ENCODE measurements around the gene ECI2.

ECI2 gene

GRCh38 chr6:4159491-4159890 lies 24.1 kb upstream of the ECI2 start:
- no peak overlapping the region for H3K4me3 ChIP-seq (ENCODE audit: low read depth, low read length)
- ChIA-PET POLR2A (no interaction called here), CTCF (interaction anchor here (0.6 to 1.2 kb wide), 3 partner anchors 33 to 254 kb away, joined by 4 read pairs; no protein-coding TSS in a partner anchor)
- TF ChIP-seq ZNF2 (tag by site-specific recombination; IDR thresholded peaks at IDR 0.05): no peak
- no peak for TF ChIP-seq TSHZ1 (tag by site-specific recombination; IDR thresholded peaks at IDR 0.05; ENCODE audit: borderline replicate concordance)
- TF ChIP-seq IKZF3 (tag by site-specific recombination; IDR thresholded peaks at IDR 0.05): no peak
- TF ChIP-seq ZNF266 (tag by site-specific recombination; IDR thresholded peaks at IDR 0.05; ENCODE audit: low read depth): no peak
- no peak for TF ChIP-seq ZNF24 (tag by site-specific recombination; IDR thresholded peaks at IDR 0.05)
- no peak for TF ChIP-seq ZNF776 (tag by site-specific recombination; IDR thresholded peaks at IDR 0.05; ENCODE audit: borderline replicate concordance)
- TF ChIP-seq ZNF514 (tag by site-specific recombination; IDR thresholded peaks at IDR 0.05): no peak
- TF ChIP-seq ZNF335 (tag by site-specific recombination; conservative IDR thresholded peaks at IDR 0.05): no peak
- no peak for TF ChIP-seq ATF2 (tag by site-specific recombination; IDR thresholded peaks at IDR 0.05; ENCODE audit: low read depth)
- no peak for TF ChIP-seq ZNF146 (tag by site-specific recombination; IDR thresholded peaks at IDR 0.05)
- no peak for TF ChIP-seq REST (tag by site-specific recombination; IDR thresholded peaks at IDR 0.05)
- no peak overlapping the region for H3K27ac ChIP-seq (ENCODE audit: extremely low read depth, low read depth, low read length)
- H3K36me3 ChIP-seq (ENCODE audit: control insufficient read depth in 2 of 2, insufficient read depth in 1 of 2, low read length in 2 of 2): no peaks in the 10 kb centered on the region
- H3K4me1 ChIP-seq (ENCODE audit: control insufficient read depth, insufficient read depth, low read length): no peaks in the 10 kb centered on the region
- H3K9me3 ChIP-seq (ENCODE audit: control insufficient read depth, insufficient read depth, low read depth, low read length): no peaks in the 10 kb centered on the region

GRCh38 chr6:4157506-4157905 lies 22.1 kb upstream of the ECI2 start:
- H3K4me1 ChIP-seq (ENCODE audit: control insufficient read depth, insufficient read depth, low read length): no peaks in the 10 kb centered on the region
- no peaks in the 10 kb centered on the region for H3K36me3 ChIP-seq (ENCODE audit: control insufficient read depth in 2 of 2, insufficient read depth in 1 of 2, low read length in 2 of 2)
- CTCF ChIA-PET: interaction anchor here (0.6 to 7.4 kb wide), 2 partner anchors 14 to 102 kb away, joined by 3 to 59 read pairs; no protein-coding TSS in a partner anchor
- TF ChIP-seq ZNF560 (tag by site-specific recombination; IDR thresholded peaks at IDR 0.05; ENCODE audit: borderline replicate concordance): no peak
- no peak for TF ChIP-seq ZFP69B (tag by site-specific recombination; IDR thresholded peaks at IDR 0.05)
- TF ChIP-seq ZNF138 (tag by site-specific recombination; IDR thresholded peaks at IDR 0.05; ENCODE audit: borderline replicate concordance): no peak
- TF ChIP-seq OSR2 (tag by site-specific recombination; IDR thresholded peaks at IDR 0.05): no peak
- no peak for TF ChIP-seq ZNF529 (tag by site-specific recombination; IDR thresholded peaks at IDR 0.05; ENCODE audit: insufficient replicate concordance)
- TF ChIP-seq ZBTB21 (tag by site-specific recombination; IDR thresholded peaks at IDR 0.05): no peak
- no peak for TF ChIP-seq BCL11B (tag by site-specific recombination; IDR thresholded peaks at IDR 0.05; ENCODE audit: low read depth)
- no peak for TF ChIP-seq ZNF544 (tag by site-specific recombination; IDR thresholded peaks at IDR 0.05)
- TF ChIP-seq ZBTB11 (tag by site-specific recombination; conservative IDR thresholded peaks at IDR 0.05; ENCODE audit: low read depth): no peak
- no peak for TF ChIP-seq ZSCAN23 (tag by site-specific recombination; IDR thresholded peaks at IDR 0.05)
- TF ChIP-seq ZNF221 (tag by site-specific recombination; IDR thresholded peaks at IDR 0.05; ENCODE audit: borderline replicate concordance): no peak
- no peak for TF ChIP-seq ZNF610 (tag by site-specific recombination; IDR thresholded peaks at IDR 0.05; ENCODE audit: borderline replicate concordance)
- no peak for TF ChIP-seq ZFP37 (tag by site-specific recombination; IDR thresholded peaks at IDR 0.05)
- H3K27ac ChIP-seq (ENCODE audit: extremely low read depth, low read depth, low read length): no peak overlapping the region
- no peaks in the 10 kb centered on the region for H3K9me3 ChIP-seq (ENCODE audit: control insufficient read depth, insufficient read depth, low read depth, low read length)
- no peak overlapping the region for H3K4me3 ChIP-seq (ENCODE audit: low read depth, low read length)
- POLR2A ChIA-PET: no interaction called here
